Type B pancreatic cell (in vitro differentiated cells): ENCODE results near the gene SLPI. TPM values are rescaled to one million over a fixed set of nuclear protein-coding genes. Genes with fewer than 3 reads are reported as not detected.

Experiments
- DNase-seq: peaks from one replicate; pipeline ENCODE4 v3.0.0; 2021; ENCODE audit warnings: mixed read lengths; ENCODE audit not compliant: unreplicated experiment; ENCODE audit errors: extremely low spot score
- H3K27ac Mint-ChIP-seq: 2 replicates; pipeline ENCODE4 v1.8.0; 2021; ENCODE audit warnings: mild to moderate bottlenecking, mixed read lengths
- H3K27me3 Mint-ChIP-seq: 2 replicates; pipeline ENCODE4 v1.8.0; 2021; ENCODE audit warnings: mixed read lengths
- H3K36me3 Mint-ChIP-seq: 2 replicates; pipeline ENCODE4 v1.8.0; 2021; ENCODE audit warnings: mixed read lengths
- H3K4me1 Mint-ChIP-seq: one replicate; pipeline ENCODE4 v1.8.0; 2021; ENCODE audit warnings: mixed read lengths; ENCODE audit not compliant: unreplicated experiment
- H3K4me3 Mint-ChIP-seq: 2 replicates; pipeline ENCODE4 v1.8.0; 2021; ENCODE audit warnings: mild to moderate bottlenecking, mixed read lengths
- H3K9me3 Mint-ChIP-seq: 2 replicates; pipeline ENCODE4 v1.8.0; 2021; ENCODE audit warnings: mixed read lengths
- total RNA-seq: library from RNA; stranded (reverse); gene quantifications from 2 replicates; pipeline ENCODE4 v1.2.1, GENCODE V29; 2021; ENCODE audit warnings: low replicate concordance
- TF ChIP-seq, protein P1 (sequence below): fragments of 200-600 bp; sonication (generic); conservative IDR thresholded peaks from 2 replicates; pipeline ENCODE4 v1.5.0; 2021; ENCODE audit warnings: antibody characterized with exemption, mild to moderate bottlenecking

Gene SLPI
- total RNA-seq, 1 donor from 2014 or later = 35.7 TPM

DNA sequence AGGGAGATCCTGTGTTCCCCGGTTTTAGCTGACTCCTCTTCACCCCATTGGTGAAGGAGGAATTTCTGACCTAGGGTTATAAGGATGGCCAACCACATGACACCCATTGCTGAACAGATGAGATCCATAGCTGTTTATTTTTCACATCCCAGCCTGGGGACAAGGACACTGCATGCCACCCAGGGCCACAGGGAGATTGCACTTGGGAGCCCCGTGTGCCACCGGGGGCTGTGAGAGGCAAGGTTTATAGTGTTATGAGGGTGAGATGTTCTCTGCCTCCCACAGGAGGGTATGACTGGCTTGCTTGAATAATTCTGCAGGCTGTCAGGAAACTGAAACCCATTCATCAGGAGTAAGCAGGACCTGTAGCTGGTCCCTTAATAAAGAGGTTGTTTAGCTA is 14.7 kb upstream of the SLPI start:
- Mint-ChIP-seq H3K4me3 (no peak overlapping the region), H3K9me3 (no peaks in the 10 kb centered on the region), H3K27ac (no peak overlapping the region)

DNA sequence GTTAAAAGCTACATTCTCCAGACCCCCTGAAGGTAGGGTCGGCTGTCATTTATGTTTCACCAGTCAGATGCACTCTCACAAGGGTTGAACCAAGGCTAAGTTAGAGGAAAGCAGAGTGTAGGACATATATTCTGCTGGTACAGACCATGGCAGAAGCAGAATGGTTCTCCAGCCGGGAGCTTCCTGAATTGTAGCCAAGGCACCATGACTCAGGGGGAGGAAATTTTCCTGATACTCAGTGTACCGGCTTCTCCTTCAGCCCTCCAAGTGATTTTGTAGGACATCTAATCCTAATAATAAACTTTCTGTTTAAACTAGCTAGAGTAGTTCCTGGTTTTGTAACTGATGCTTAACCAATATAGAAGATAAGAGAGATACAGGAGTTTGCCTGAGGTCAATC is 14.2 kb upstream of the SLPI start:
- H3K4me1 Mint-ChIP-seq = no peaks in the 10 kb centered on the region
- H3K4me3 Mint-ChIP-seq = no peak overlapping the region
- H3K27ac Mint-ChIP-seq = no peak overlapping the region
- no peaks in the 10 kb centered on the region for H3K9me3 Mint-ChIP-seq
- peaks cover 4% of the 10 kb centered on the region for H3K27me3 Mint-ChIP-seq
- DNase-seq = no peak
- H3K36me3 Mint-ChIP-seq = no peaks in the 10 kb centered on the region
- TF ChIP-seq, protein P1, sequence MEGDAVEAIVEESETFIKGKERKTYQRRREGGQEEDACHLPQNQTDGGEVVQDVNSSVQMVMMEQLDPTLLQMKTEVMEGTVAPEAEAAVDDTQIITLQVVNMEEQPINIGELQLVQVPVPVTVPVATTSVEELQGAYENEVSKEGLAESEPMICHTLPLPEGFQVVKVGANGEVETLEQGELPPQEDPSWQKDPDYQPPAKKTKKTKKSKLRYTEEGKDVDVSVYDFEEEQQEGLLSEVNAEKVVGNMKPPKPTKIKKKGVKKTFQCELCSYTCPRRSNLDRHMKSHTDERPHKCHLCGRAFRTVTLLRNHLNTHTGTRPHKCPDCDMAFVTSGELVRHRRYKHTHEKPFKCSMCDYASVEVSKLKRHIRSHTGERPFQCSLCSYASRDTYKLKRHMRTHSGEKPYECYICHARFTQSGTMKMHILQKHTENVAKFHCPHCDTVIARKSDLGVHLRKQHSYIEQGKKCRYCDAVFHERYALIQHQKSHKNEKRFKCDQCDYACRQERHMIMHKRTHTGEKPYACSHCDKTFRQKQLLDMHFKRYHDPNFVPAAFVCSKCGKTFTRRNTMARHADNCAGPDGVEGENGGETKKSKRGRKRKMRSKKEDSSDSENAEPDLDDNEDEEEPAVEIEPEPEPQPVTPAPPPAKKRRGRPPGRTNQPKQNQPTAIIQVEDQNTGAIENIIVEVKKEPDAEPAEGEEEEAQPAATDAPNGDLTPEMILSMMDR = no peak

More for the DNA sequence above, 14.7 kb upstream of the SLPI start:
- no peak for DNase-seq
- Mint-ChIP-seq H3K27me3 (peaks cover 4% of the 10 kb centered on the region), H3K4me1 (no peaks in the 10 kb centered on the region), H3K36me3 (no peaks in the 10 kb centered on the region)
- TF ChIP-seq, protein P1 = no peak

DNA sequence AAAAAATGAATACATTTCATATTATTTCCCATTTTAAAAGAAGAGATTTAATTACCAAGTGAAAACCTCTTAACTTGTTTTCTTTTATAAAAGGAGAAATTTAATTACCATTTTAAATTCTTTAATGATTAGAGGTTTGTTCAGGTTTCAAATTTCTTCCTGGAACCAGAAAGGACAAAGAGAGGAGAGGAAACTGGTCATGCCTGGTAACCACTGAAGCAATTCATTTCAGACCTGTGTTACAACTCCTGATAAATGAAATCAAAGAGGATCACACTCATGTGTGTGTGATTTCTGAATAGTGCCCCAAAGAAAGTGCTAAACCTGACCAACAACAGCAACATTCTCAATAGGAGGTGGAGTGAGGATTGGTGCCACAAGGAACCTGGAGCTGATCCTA is 12.6 kb upstream of the SLPI start:
- no peak for DNase-seq
- Mint-ChIP-seq H3K4me3 (no peak overlapping the region), H3K9me3 (no peaks in the 10 kb centered on the region), H3K27me3 (peaks cover 8% of the 10 kb centered on the region), H3K4me1 (no peaks in the 10 kb centered on the region), H3K27ac (no peak overlapping the region), H3K36me3 (no peaks in the 10 kb centered on the region)
- TF ChIP-seq, protein P1 = no peak

DNA sequence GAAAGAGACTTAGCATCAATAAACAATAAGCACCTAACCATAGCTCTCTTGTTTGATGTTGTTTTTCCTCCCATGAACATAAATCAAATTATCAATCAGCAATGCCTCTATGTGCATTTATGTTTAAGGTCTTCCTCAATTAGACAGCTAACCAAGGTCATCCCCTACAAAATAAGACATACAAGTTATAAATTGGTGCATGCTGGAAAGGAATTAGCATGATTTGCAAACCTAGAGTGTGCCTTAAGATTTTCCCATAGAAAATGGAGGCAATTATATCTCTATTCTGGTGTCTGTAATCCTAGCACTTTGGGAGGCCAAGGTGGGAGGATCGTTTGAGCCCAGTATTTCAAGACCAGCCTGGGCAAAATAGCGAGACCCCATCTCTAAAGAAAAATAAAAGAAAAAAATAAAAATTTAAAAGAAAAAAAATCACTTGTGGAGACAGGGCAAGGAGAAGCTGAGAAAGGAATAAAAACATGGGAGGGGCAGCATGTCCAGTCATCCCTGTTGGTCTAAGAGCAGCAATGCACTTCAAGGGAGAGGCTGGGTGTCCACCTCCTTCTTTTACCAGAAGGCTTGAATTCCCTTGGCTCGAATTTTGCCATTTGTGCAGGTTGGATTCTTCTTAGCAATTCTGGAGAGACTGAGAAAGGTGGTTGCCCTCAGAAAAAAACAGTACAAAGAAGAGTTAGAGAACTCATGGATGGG is 9.3 kb upstream of the SLPI start:
- H3K4me1 Mint-ChIP-seq = no peaks in the 10 kb centered on the region
- peaks cover 11% of the 10 kb centered on the region for H3K27me3 Mint-ChIP-seq
- H3K27ac Mint-ChIP-seq = no peak overlapping the region
- TF ChIP-seq, protein P1 = no peak
- no peak for DNase-seq
- H3K36me3 Mint-ChIP-seq = no peaks in the 10 kb centered on the region
- H3K9me3 Mint-ChIP-seq = no peaks in the 10 kb centered on the region
- no peak overlapping the region for H3K4me3 Mint-ChIP-seq

GRCh38 chr20:45258664-45259063 is 4.3 kb upstream of the SLPI start:
- H3K27me3 Mint-ChIP-seq = peaks cover 15% of the 10 kb centered on the region
- no peak for DNase-seq
- no peaks in the 10 kb centered on the region for H3K36me3 Mint-ChIP-seq
- H3K4me3 Mint-ChIP-seq = no peak overlapping the region
- peaks cover 12% of the 10 kb centered on the region for H3K4me1 Mint-ChIP-seq
- no peak overlapping the region for H3K27ac Mint-ChIP-seq
- H3K9me3 Mint-ChIP-seq = no peaks in the 10 kb centered on the region
- TF ChIP-seq, protein P1 = no peak
